HepG2 (cell line): ENCODE measurements around the gene OR4N5. TPM values are rescaled to one million over a fixed set of nuclear protein-coding genes. Genes with fewer than 3 reads are reported as not detected.

Experiments
- ATAC-seq: fragments of 200-7000 bp; cut with Tn5 transposase; 3 replicates; pipeline ENCODE4 v1.9.1; 2020; ENCODE audit warnings: mild to moderate bottlenecking, moderate library complexity
- BruUV-seq: library from RNA; stranded (reverse); fragments of 400-500 nt; replicated peaks from 2 replicates; lab custom pipeline; 2021; lab: Mats Ljungman, UMichigan
- CTCF ChIA-PET: fragments of 300-600 bp; formaldehyde crosslinking; extraction: SDS; loops from one replicate; lab custom pipeline; 2021; ENCODE audit warnings: low total read pairs, inconsistent platforms, low intra/inter-chr PET ratio; lab: Yijun Ruan, JAX
- POLR2A ChIA-PET: fragments of 350-600 bp; sonication (Branson Sonifier 250); formaldehyde crosslinking; loops from one replicate; lab custom pipeline; 2020; ENCODE audit warnings: antibody characterized with exemption, inconsistent platforms; lab: Yijun Ruan, JAX
- DNase-seq: peaks from one replicate; pipeline ENCODE4 v3.0.0-alpha.2; 2015; ENCODE audit warnings: low spot score
- FAIRE-seq: peaks from 3 replicates; lab custom pipeline; 2011; peaks lifted over from hg19 to GRCh38; lab: Jason Lieb, UNC
- H2AFZ ChIP-seq: one replicate; pipeline ENCODE4 v1.6.1; 2011; ENCODE audit warnings: low read length, inconsistent platforms
- H3K27ac ChIP-seq: fragments of 300-600 bp; 3 replicates; pipeline ENCODE4 v1.8.0; 2011; ENCODE audit warnings: mixed run types, mild to moderate bottlenecking, mixed read lengths, low read length, inconsistent platforms; ENCODE audit not compliant: insufficient read depth; ENCODE audit errors: extremely low read length
- H3K27me3 ChIP-seq, 2 experiments: fragments of 200-600 bp in 1 of 2; 2 replicates in 1 of 2; 3 replicates in 1 of 2; pipeline versions ENCODE4 v1.6.0 to v1.8.0; 2011; ENCODE audit warnings: low read length in 2 of 2, mild to moderate bottlenecking in 2 of 2, moderate library complexity in 2 of 2, inconsistent platforms in 1 of 2; ENCODE audit not compliant: insufficient read depth in 2 of 2, control insufficient read depth in 1 of 2
- H3K36me3 ChIP-seq, 2 experiments: fragments of 200-600 bp in 1 of 2; replicated peaks in 1 of 2; 2 replicates in 1 of 2; 3 replicates in 1 of 2; pipeline versions ENCODE4 v1.5.1 to v1.8.0; 2011; ENCODE audit warnings: low read length in 2 of 2, inconsistent platforms in 1 of 2; ENCODE audit not compliant: insufficient read depth in 2 of 2, control insufficient read depth in 1 of 2
- H3K4me1 ChIP-seq: 2 replicates; pipeline ENCODE4 v1.5.1; 2012; ENCODE audit warnings: low read length, inconsistent platforms; ENCODE audit not compliant: insufficient read depth
- H3K4me2 ChIP-seq: 2 replicates; pipeline ENCODE4 v1.6.0; 2011; ENCODE audit warnings: low read depth, low read length, inconsistent platforms
- H3K4me3 ChIP-seq, 3 experiments: fragments of 200-600 bp in 1 of 3; sonication (generic), shearing (Covaris generic) in 1 of 3; replicated peaks in 1 of 3; 2 replicates each; pipeline ENCODE4 v1.5.1; 2011 to 2016; ENCODE audit warnings: low read length in 3 of 3, inconsistent platforms in 2 of 3, low read depth in 2 of 3, mild to moderate bottlenecking in 2 of 3, control low read depth in 1 of 3, mixed read lengths in 1 of 3; ENCODE audit not compliant: insufficient read depth in 1 of 3
- H3K79me2 ChIP-seq: one replicate; pipeline ENCODE4 v1.6.1; 2011; ENCODE audit warnings: low read length, inconsistent platforms; ENCODE audit not compliant: insufficient read depth
- H3K9ac ChIP-seq: 2 replicates; pipeline ENCODE4 v1.6.0; 2011; ENCODE audit warnings: mild to moderate bottlenecking, low read depth, low read length, inconsistent platforms; ENCODE audit not compliant: insufficient read depth
- H3K9me3 ChIP-seq: 2 replicates; pipeline ENCODE4 v1.5.1; 2012; ENCODE audit warnings: mild to moderate bottlenecking, low read length
- H4K20me1 ChIP-seq: 2 replicates; pipeline ENCODE4 v1.6.0; 2011; ENCODE audit warnings: inconsistent platforms, mild to moderate bottlenecking, low read length, moderate library complexity; ENCODE audit not compliant: insufficient read depth
- AGO2 ChIP-seq: fragments of 200-400 bp; formaldehyde crosslinking; optimal IDR thresholded peaks from 2 replicates; pipeline ENCODE3; 2017; ENCODE audit warnings: mild to moderate bottlenecking, low read depth, low read length, moderate library complexity
- ARNT2 ChIP-seq: sonication (generic); formaldehyde crosslinking; IDR thresholded peaks from 2 replicates; pipeline ENCODE4 v1.8.0; 2022; ENCODE audit warnings: mild to moderate bottlenecking, low read depth, missing genetic modification reagents, moderate library complexity
- ASH2L ChIP-seq: fragments of 300-600, 200-600 bp; sonication (generic); IDR thresholded peaks from 2 replicates; pipeline ENCODE4 v1.7.0; 2017; ENCODE audit warnings: low read depth, mild to moderate bottlenecking, moderate library complexity, mixed read lengths, low read length; ENCODE audit not compliant: insufficient read length
- CENPT ChIP-seq: sonication (generic); formaldehyde crosslinking; IDR thresholded peaks from 2 replicates; pipeline ENCODE4 v1.8.0; 2022; ENCODE audit warnings: low read depth, mild to moderate bottlenecking, moderate library complexity, missing genetic modification reagents
- EHMT2 ChIP-seq: fragments of 200-600 bp; sonication (generic); IDR thresholded peaks from 2 replicates; pipeline ENCODE4 v1.7.0; 2017; ENCODE audit warnings: antibody characterized with exemption, low read depth, low read length, borderline replicate concordance
- KDM5B ChIP-seq: sonication (generic); formaldehyde crosslinking; IDR thresholded peaks from 2 replicates; pipeline ENCODE4 v1.4.0; 2020; ENCODE audit warnings: missing genetic modification reagents, mild to moderate bottlenecking, borderline replicate concordance
- TEAD3 ChIP-seq: optimal IDR thresholded peaks from 2 replicates; pipeline ENCODE3; 2016; ENCODE audit warnings: borderline replicate concordance
- ZMYM2 ChIP-seq: sonication (generic); formaldehyde crosslinking; IDR thresholded peaks from 2 replicates; pipeline ENCODE4 v1.8.0; 2022; ENCODE audit warnings: mild to moderate bottlenecking, missing genetic modification reagents
- ZNF724P ChIP-seq: sonication (generic); formaldehyde crosslinking; IDR thresholded peaks from 2 replicates; pipeline ENCODE4 v1.8.0; 2022; ENCODE audit warnings: missing genetic modification reagents, borderline replicate concordance
- ZNF780A ChIP-seq: sonication (generic); formaldehyde crosslinking; IDR thresholded peaks from 2 replicates; pipeline ENCODE4 v1.8.0; 2022; ENCODE audit warnings: mild to moderate bottlenecking, missing genetic modification reagents, moderate library complexity
- WGBS: methylation state at CpG from one replicate; pipeline ENCODE4 v1.1.6; 2017; ENCODE audit warnings: low lambda C conversion rate; 5-methylcytosine and 5-hydroxymethylcytosine counted together
- in situ Hi-C: cut with HindIII; loops from 2 replicates; pipeline ENCODE4 v1.10.0; 2017; ENCODE audit warnings: low pct_unique_long_range_greater_than_20kb; ENCODE audit not compliant: extremely low pct_ligation_motif_present
- intact Hi-C: fragments of 100-400 bp; cut with micrococcal nuclease; formaldehyde crosslinking; loops from one replicate; pipeline ENCODE4 v1.10.0; 2022; ENCODE audit not compliant: unreplicated experiment
- polyA plus RNA-seq, 8 experiments: library from polyadenylated mRNA; depleted of rRNA in 3 of 8; stranded (reverse) in 7 of 8; unstranded in 1 of 8; fragments of >200 nt; fragmentation: Illumina TruSeq in 4 of 8; extraction: Trizol in 4 of 8; gene quantifications; 2 replicates each; pipeline versions ENCODE4 v1.2.1 to v1.2.3, GENCODE V29; 2011 to 2016; ENCODE audit warnings: low read depth in 4 of 8, missing spikeins in 1 of 8, mixed read lengths in 1 of 8; ENCODE audit not compliant: insufficient read depth in 1 of 8
- total RNA-seq, 5 experiments: library from RNA; depleted of rRNA; stranded (reverse); fragments of >200 nt; fragmentation: Illumina TruSeq; extraction: Trizol; gene quantifications; 2 replicates each; pipeline ENCODE4 v1.2.3, GENCODE V29; 2016; ENCODE audit warnings: low read depth in 1 of 5

OR4N5 gene
- total and polyA plus RNA-seq, 2 of the 13 experiments (the other 11 are each of a cell fraction or from before 2014, with no cell fraction given) = not detected

- TF ChIP-seq CENPT = no peak
- no peak for TF ChIP-seq EHMT2
- TF ChIP-seq AGO2 = no peak
- no peak for TF ChIP-seq KDM5B (CRISPR knock-in tag)
These were observed 37.7 kb downstream of the OR4N5 start (continued) for GRCh38 chr14:20176330-20176729.

- no peak for FAIRE-seq
- H3K79me2 ChIP-seq = no peaks in the 10 kb centered on the region
- no peak for ATAC-seq
- intact Hi-C loops (no loop called here), in situ Hi-C loops (no loop called here)
- no peaks in the 10 kb centered on the region for H3K27me3 ChIP-seq
- ChIA-PET POLR2A (no interaction called here), CTCF (no interaction called here)
- no peak overlapping the region for H3K9ac ChIP-seq
- H3K4me1 ChIP-seq = no peaks in the 10 kb centered on the region
- no peaks in the 10 kb centered on the region for H3K9me3 ChIP-seq
- 26% methylated on average over 7 of the region's 7 CpGs for WGBS
- TF ChIP-seq ZMYM2 (CRISPR knock-in tag) (no peak), ARNT2 (no peak), TEAD3 (CRISPR knock-in tag) (no peak), ZNF780A (no peak), ZNF724P (no peak), ASH2L (no peak)
- H2AFZ ChIP-seq = no peak overlapping the region
- H3K27ac ChIP-seq = no peak overlapping the region
- no peaks in the 10 kb centered on the region for H3K36me3 ChIP-seq
- H3K4me3 ChIP-seq = no peak overlapping the region
- DNase-seq = no peak
- no TSS peak for BruUV-seq
- no peaks in the 10 kb centered on the region for H4K20me1 ChIP-seq
- H3K4me2 ChIP-seq = no peak overlapping the region
These were observed 38.9 kb downstream of the OR4N5 start for GRCh38 chr14:20177433-20177974.
